Vagina (tissue), 2 donors: Measurements from ENCODE around the gene ALDH3B2. TPM values are rescaled to one million over a fixed set of nuclear protein-coding genes. Genes with fewer than 3 reads are reported as not detected.
"Not testable (repeated sequence)": the region's sequence is repeated elsewhere in the genome, so short reads cannot be mapped to it uniquely, and the experiment has no call there.

ENCODE experiments used
- DNase-seq, 2 donors: peaks; one replicate each; pipeline ENCODE4 v3.0.0-alpha.2; 2017; ENCODE audit errors: extremely low spot score in 2 of 2
- H3K27ac ChIP-seq: fragments of 200-600 bp; sonication (generic); one replicate; pipeline ENCODE4 v1.5.1; 2019
- H3K27me3 ChIP-seq: fragments of 200-600 bp; sonication (generic); one replicate; pipeline ENCODE4 v1.5.1; 2019
- H3K36me3 ChIP-seq, 2 donors: fragments of 200-600 bp; sonication (generic); one replicate each; pipeline ENCODE4 v1.5.1; 2017 to 2019
- H3K4me1 ChIP-seq: fragments of 200-600 bp; sonication (generic); one replicate; pipeline ENCODE4 v1.5.1; 2019
- H3K4me3 ChIP-seq, 2 donors: fragments of 200-600 bp; sonication (generic); 1 replicate in 1 of 2; 2 replicates in 1 of 2; pipeline ENCODE4 v1.5.1; 2016 to 2019
- H3K9me3 ChIP-seq: fragments of 200-600 bp; sonication (generic); one replicate; pipeline ENCODE4 v1.5.1; 2019
- POLR2A ChIP-seq, 2 donors: fragments of 450-650 bp; IDR thresholded peaks; one replicate each; pipeline ENCODE4 v1.6.1; 2017; ENCODE audit warnings: antibody characterized with exemption in 2 of 2, mild to moderate bottlenecking in 2 of 2, moderate library complexity in 2 of 2
- POLR2AphosphoS5 ChIP-seq, 2 donors: sonication (generic); formaldehyde crosslinking; IDR thresholded peaks; one replicate each; pipeline ENCODE4 v1.9.0; 2017; ENCODE audit warnings: antibody characterized with exemption in 2 of 2, mild to moderate bottlenecking in 2 of 2, low read depth in 1 of 2; ENCODE audit not compliant: insufficient read depth in 1 of 2
- intact Hi-C: fragments of 100-400 bp; cut with DNase I; formaldehyde crosslinking; loops from one replicate; pipeline ENCODE4 v1.15.1; 2023
- total RNA-seq: library from RNA; depleted of rRNA; stranded (reverse); fragments of >200 nt; gene quantifications from one replicate; pipeline ENCODE4 v1.2.3, GENCODE V29; 2016
- TF ChIP-seq, protein P1 (sequence below), 3 experiments: fragments of 450-650 bp in 2 of 3; fragments of 200-600 bp in 1 of 3; sonication (generic) in 1 of 3; IDR thresholded peaks; one replicate each; pipeline ENCODE4 v1.5.1; 2017 to 2019; ENCODE audit warnings: antibody characterized with exemption in 3 of 3, mild to moderate bottlenecking in 2 of 3, moderate library complexity in 2 of 3

Gene ALDH3B2
- total RNA-seq, 1 donor from 2014 or later: 19.9 TPM

DNA sequence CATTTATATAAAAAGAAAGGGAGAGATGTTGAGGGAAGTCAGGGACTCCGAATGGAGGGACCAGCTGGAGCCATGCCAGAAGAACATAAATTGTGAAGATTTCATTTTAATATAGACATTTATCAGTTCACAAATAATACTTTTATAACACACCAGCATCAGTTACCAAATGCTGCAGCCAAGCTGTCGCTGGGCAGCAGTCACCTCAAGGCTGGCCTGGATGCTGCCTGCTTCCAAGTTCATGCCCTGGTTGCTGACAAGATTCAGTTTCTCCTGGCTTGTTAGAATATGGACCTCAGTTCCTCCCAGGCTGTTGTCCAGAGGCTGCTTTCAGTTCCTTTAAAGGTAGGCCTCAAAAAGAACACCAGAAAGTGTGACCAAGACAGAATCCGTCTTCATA, 30.8 kb upstream of the ALDH3B2 start:
- H3K36me3 ChIP-seq: no peaks in the 10 kb centered on the region
- no peaks in the 10 kb centered on the region for H3K4me1 ChIP-seq
- H3K27me3 ChIP-seq: no peaks in the 10 kb centered on the region
- H3K27ac ChIP-seq: no peak overlapping the region
- H3K4me3 ChIP-seq: no peak overlapping the region
- no peak for DNase-seq
- TF ChIP-seq POLR2A (IDR thresholded peaks at IDR 0.05) (no peak), POLR2AphosphoS5 (IDR thresholded peaks at IDR 0.05; ENCODE audit: insufficient read depth in 1 of 2, low read depth in 1 of 2) (no peak)
- TF ChIP-seq, protein P1, sequence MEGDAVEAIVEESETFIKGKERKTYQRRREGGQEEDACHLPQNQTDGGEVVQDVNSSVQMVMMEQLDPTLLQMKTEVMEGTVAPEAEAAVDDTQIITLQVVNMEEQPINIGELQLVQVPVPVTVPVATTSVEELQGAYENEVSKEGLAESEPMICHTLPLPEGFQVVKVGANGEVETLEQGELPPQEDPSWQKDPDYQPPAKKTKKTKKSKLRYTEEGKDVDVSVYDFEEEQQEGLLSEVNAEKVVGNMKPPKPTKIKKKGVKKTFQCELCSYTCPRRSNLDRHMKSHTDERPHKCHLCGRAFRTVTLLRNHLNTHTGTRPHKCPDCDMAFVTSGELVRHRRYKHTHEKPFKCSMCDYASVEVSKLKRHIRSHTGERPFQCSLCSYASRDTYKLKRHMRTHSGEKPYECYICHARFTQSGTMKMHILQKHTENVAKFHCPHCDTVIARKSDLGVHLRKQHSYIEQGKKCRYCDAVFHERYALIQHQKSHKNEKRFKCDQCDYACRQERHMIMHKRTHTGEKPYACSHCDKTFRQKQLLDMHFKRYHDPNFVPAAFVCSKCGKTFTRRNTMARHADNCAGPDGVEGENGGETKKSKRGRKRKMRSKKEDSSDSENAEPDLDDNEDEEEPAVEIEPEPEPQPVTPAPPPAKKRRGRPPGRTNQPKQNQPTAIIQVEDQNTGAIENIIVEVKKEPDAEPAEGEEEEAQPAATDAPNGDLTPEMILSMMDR (IDR thresholded peaks at IDR 0.05): no peak
- intact Hi-C loops: no loop called here
- no peaks in the 10 kb centered on the region for H3K9me3 ChIP-seq

DNA sequence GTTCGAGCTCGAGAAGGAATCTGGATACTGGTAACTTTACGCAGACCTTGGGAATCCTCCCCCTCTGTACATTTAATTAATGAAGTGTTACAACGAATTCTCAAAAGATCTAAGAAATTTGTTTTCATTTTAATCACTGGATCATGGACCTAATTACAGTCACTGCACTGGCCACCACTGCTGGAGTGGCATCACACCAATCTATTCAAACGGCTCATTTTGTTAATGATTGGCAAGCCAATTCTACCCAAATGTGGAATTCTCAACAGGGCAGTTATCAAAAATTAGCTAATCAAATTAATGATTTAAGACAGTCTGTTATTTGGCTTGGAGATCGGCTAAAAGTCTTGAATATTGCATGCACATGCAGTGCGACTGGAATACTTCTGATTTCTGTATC, 30.1 kb upstream of the ALDH3B2 start:
- Histone ChIP-seq H3K4me1 (no peaks in the 10 kb centered on the region), H3K36me3 (no peaks in the 10 kb centered on the region), H3K4me3 (no peak overlapping the region), H3K27ac (no peak overlapping the region), H3K27me3 (no peaks in the 10 kb centered on the region), H3K9me3 (no peaks in the 10 kb centered on the region)
- TF ChIP-seq, protein P1 (IDR thresholded peaks at IDR 0.05): no peak
- no peak for TF ChIP-seq POLR2AphosphoS5 (IDR thresholded peaks at IDR 0.05; ENCODE audit: insufficient read depth in 1 of 2, low read depth in 1 of 2)
- no peak for TF ChIP-seq POLR2A (IDR thresholded peaks at IDR 0.05)
- DNase-seq: no peak
- intact Hi-C loops: no loop called here

DNA sequence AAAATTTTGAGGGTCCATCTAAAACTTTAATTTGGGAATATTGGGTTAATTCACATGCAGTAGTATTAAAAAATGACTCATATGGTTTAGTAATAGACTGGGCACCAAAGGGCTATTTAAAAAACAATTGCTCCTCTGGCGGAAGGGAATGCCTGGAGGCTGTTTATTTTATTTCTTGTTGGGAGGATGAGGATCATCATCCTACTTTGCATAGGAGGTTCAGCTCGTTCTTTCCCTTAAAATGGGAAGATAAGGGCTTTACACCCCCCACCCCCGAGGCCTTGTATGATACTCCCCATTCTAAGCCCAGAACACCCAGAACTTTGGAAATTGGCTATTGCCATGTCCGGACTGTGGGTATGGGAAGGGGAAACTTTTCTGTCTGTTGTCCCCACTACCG, 29.3 kb upstream of the ALDH3B2 start:
- H3K27ac ChIP-seq, H3K4me3 ChIP-seq, intact Hi-C loops, H3K9me3 ChIP-seq, H3K4me1 ChIP-seq, H3K36me3 ChIP-seq, H3K27me3 ChIP-seq, DNase-seq: not testable (repeated sequence)

DNA sequence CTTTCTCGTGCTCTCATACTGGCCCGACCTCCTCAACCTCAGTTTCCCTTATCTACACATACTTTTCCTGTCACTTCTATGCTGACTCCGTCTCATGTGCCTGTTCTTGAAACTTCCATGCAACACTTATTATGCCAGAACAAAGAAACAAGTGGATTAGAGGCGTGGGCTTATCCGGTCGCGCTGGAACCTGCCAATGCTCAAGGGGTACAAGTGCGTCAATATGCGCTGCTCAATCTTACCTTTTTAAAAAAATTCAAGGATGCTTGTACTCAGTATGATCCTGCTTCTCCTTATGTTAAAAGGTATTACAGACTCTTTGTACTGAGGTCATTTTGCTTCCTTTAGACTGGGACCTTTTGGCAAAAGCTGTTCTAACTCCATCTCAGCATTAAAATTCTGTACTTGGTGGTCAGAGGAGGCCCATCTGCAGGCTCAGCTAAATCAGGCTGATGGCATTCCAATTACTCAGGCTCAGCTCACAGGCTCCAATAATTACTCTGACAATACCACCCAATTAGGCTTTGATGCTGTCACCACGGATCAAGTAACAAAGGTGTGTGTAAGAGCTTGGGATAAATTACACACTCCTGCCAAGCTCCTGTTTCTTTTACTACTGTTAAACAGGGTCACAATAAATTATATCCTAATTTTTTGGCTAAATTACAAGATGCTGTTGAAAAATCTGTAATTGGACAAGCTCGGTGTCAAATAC, 26.3 kb upstream of the ALDH3B2 start:
- TF ChIP-seq, protein P1 (IDR thresholded peaks at IDR 0.05): no peak
- TF ChIP-seq POLR2A (IDR thresholded peaks at IDR 0.05): no peak
- TF ChIP-seq POLR2AphosphoS5 (IDR thresholded peaks at IDR 0.05; ENCODE audit: insufficient read depth in 1 of 2, low read depth in 1 of 2): no peak
- Histone ChIP-seq H3K9me3 (no peaks in the 10 kb centered on the region), H3K4me3 (no peak overlapping the region), H3K27me3 (no peaks in the 10 kb centered on the region), H3K27ac (no peak overlapping the region), H3K4me1 (no peaks in the 10 kb centered on the region), H3K36me3 (no peaks in the 10 kb centered on the region)
- intact Hi-C loops: no loop called here
- no peak for DNase-seq

DNA sequence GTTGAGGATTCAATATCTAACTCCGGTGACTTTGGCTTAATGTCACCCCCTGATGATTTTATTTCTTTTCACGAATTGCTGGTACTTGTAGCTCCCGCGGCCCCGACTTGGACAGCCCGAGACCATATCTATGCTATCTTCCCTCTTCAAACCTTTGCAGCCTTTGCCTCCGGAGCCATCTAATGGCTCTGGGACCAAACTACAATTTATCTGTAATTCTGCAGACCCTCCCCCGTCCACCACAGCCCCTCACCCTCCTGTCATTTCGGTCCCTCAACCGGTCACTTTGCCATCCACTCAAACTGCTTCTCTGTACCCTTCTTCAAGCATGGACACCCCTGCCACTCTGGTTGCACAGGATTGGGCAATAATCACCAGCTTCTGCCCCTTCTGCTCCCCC, 25.7 kb upstream of the ALDH3B2 start:
- intact Hi-C loops: no loop called here
- H3K4me3 ChIP-seq: no peak overlapping the region
- TF ChIP-seq POLR2A (IDR thresholded peaks at IDR 0.05): no peak
- TF ChIP-seq, protein P1 (IDR thresholded peaks at IDR 0.05): no peak
- TF ChIP-seq POLR2AphosphoS5 (IDR thresholded peaks at IDR 0.05; ENCODE audit: insufficient read depth in 1 of 2, low read depth in 1 of 2): no peak
- DNase-seq: no peak
- no peak overlapping the region for H3K27ac ChIP-seq
- no peaks in the 10 kb centered on the region for H3K27me3 ChIP-seq
- H3K4me1 ChIP-seq: no peaks in the 10 kb centered on the region
- no peaks in the 10 kb centered on the region for H3K9me3 ChIP-seq
- no peaks in the 10 kb centered on the region for H3K36me3 ChIP-seq
